Measurements from ENCODE around the gene NKAIN2. TPM values are rescaled to one million over a fixed set of nuclear protein-coding genes. Genes with fewer than 3 reads are reported as not detected.
A peak's percentile ranks its signal among the peaks of the same experiment; 100 is the strongest.

The NKAIN2 gene
- total RNA-seq, 1 experiment from 2014 or later: not detected

- peak; percentile 27 for DNase-seq (ENCODE audit: low spot score)
- in situ Hi-C loops (cut with HindIII; ENCODE audit: low sequenced_read_pairs): no loop called here
Observed at GRCh38 chr6:124056407-124057334, 253.0 kb downstream of the NKAIN2 start.

DNA sequence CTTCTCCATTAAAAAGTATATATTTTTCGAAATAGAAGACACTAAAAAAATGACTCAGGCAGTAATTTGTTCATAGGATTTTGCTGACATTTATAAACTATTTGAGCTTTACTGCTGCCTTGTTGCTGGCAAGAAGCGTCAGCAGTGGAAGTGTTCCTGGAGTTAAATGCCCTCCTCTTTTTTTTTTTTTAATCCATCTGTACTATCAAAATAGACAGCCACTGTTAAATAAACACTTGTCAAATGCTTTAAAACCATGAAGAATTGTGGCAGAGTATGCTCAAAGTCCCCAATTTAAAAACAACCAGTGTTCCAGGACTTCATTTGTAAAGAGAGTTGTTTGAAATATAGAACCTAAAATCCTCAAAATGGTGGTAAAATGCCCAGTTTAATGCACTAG is 253.8 kb downstream of the NKAIN2 start:
- in situ Hi-C loops (cut with HindIII; ENCODE audit: low sequenced_read_pairs): no loop called here
- DNase-seq (ENCODE audit: low spot score): peak; percentile 57

DNA sequence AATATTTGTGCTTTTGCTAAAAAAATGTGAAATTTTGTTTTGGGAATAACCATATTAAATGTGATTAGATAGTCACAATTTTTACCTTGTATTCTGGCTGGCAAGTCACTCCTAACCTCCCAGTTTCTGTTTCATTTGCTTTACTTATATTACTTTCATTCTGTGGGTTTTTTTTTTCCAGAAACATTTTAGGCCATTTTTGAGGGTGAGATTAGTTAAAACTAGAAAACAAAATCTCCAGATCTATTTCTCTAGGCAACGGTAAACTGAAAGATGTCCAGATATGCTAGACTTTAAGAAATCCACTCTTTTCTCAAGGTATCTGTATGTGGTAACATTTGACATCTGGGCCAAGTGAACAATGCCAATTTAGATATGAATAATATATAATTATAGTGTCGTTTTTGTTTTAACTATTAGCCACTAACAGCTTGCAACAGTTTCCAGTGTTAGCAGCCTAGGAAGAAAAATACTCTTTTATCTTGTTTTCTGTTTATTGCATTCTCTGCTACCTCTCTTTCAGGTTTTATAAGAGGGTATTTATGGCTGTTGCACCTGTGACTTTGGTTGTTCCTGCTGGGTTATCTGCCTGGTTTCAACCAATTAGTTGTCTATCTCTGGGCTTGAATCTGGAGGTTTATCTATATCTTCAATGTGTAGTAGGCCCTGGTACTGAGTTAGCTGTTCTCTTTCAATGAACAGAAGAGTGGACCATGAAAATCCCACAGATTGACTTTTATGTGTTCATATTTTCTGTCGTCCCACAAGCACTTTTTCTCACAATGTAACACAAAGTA is 260.9 kb downstream of the NKAIN2 start:
- DNase-seq (ENCODE audit: low spot score): no peak
- in situ Hi-C loops (cut with HindIII; ENCODE audit: low sequenced_read_pairs): no loop called here

- peak; percentile 37 for DNase-seq (ENCODE audit: low spot score)
- in situ Hi-C loops (cut with HindIII; ENCODE audit: low sequenced_read_pairs): no loop called here
Observed at GRCh38 chr6:124066269-124066668, 262.6 kb downstream of the NKAIN2 start.

DNA sequence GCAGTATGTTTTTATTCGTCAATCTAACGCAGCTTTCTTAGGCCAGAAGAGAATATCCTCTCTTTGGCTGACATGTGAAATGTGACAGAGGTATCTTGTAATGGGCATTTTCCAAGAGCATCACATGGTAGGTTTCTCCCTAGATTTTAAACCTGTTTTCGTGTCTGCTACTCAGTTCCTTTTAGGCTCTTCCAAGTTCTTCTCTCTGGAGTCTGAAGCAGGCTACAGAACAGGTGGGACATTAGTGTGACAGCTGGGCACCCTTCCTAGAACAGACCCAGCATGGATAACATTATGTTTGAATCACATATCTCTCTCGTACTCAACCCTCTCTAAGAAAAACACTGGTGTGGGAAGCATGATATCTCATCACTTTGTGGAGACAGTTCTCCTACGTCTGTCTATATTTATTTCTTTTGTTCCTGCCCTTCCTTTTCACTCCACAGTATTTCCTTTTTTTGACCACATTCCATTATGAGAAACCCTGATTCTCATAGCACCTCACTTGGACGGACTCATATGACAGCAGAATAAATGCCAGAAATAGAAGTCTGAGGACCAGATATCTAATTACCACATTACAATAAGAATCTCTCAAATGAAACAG is 263.4 kb downstream of the NKAIN2 start:
- DNase-seq (ENCODE audit: low spot score): peak; percentile 94
- in situ Hi-C loops (cut with HindIII; ENCODE audit: low sequenced_read_pairs): no loop called here

- in situ Hi-C loops (cut with HindIII; ENCODE audit: low sequenced_read_pairs): no loop called here
Observed at GRCh38 chr6:124069230-124069950, 265.7 kb downstream of the NKAIN2 start.

DNA sequence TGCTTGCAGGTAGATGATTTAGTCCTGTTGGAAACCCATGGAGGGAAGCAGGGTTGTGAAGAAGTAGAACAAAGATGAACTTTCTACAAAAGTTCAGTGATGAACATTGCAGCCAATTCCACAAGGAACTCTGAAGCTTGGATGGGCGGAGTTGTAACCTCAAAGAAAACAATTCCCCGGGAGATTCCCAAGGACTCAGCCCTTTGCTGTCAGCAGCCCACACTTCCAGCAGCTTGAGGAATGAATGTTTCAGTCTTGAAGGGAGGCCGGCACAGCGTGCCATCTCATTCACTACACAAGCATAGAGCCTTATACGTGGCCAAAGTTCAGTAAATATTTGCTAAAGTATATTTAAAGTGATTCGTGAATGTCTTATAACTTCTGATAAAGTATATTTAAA is 269.4 kb downstream of the NKAIN2 start:
- no peak for DNase-seq (ENCODE audit: low spot score)
- in situ Hi-C loops (cut with HindIII; ENCODE audit: low sequenced_read_pairs): no loop called here

More at GRCh38 chr6:124069230-124069950, 265.7 kb downstream of the NKAIN2 start:
- peak; percentile 76 for DNase-seq (ENCODE audit: low spot score)

DNA sequence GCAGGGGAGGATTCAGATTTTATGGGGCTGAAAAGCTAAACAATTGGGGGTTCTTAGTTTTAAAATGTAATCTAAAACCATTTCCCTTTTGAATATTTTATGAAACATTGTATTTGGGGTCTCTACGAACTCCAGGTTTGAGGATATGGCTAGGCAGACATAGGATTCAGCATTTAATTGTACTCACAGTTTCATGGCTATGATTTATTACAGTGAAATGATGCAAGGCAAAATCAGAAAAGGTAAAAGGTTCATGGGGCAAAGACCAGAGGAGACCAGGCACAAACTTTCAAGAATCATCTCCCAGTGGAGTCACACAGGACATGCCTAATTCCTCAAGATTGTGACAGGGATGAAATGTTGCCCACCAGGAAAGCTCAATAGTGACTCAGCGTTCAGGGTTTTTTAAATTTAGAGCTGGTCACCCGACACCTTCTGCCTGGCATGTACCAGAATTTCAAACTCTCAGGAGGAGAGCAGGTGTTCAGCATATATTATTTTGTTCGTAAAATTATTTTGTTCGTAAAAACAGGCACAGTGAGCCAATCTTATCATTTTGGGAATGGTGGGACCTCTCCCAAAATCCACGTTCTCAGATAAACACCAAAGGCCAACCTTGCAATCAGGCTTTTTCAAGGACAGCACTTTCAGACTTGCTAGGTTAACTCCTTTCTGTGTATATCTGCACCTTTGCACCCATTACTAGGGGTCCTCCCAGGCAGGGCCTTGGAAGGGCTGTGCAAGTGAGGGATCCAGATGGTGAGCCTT is 270.3 kb downstream of the NKAIN2 start:
- in situ Hi-C loops (cut with HindIII; ENCODE audit: low sequenced_read_pairs): no loop called here
- no peak for DNase-seq (ENCODE audit: low spot score)

GRCh38 chr6:124074606-124075005 is 270.9 kb downstream of the NKAIN2 start:
- no peak for DNase-seq (ENCODE audit: low spot score)
- in situ Hi-C loops (cut with HindIII; ENCODE audit: low sequenced_read_pairs): no loop called here

GRCh38 chr6:124076336-124077048 is 272.8 kb downstream of the NKAIN2 start:
- in situ Hi-C loops (cut with HindIII; ENCODE audit: low sequenced_read_pairs): no loop called here
- DNase-seq (ENCODE audit: low spot score): peak; percentile 73

GRCh38 chr6:124078169-124078568 is 274.5 kb downstream of the NKAIN2 start:
- in situ Hi-C loops (cut with HindIII; ENCODE audit: low sequenced_read_pairs): no loop called here
- DNase-seq (ENCODE audit: low spot score): no peak

DNA sequence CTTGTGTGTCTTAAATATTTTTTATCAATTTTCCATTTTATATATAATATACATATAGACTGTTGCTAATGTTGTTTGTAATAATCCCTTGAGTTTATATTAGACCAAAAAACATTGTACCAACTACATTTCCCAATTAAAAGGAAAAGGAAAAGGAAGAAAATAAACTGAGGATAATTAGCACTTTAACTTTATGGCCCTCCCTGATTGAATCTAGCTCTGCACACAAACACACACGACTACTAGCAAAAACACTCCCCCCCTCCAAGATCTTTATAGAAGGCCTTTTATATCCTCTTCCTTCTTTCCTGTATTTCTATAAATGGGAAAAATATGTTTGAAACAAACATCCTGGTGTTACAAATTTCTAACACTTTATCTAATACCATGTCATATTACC is 276.8 kb downstream of the NKAIN2 start:
- DNase-seq (ENCODE audit: low spot score): no peak
- in situ Hi-C loops (cut with HindIII; ENCODE audit: low sequenced_read_pairs): no loop called here

DNA sequence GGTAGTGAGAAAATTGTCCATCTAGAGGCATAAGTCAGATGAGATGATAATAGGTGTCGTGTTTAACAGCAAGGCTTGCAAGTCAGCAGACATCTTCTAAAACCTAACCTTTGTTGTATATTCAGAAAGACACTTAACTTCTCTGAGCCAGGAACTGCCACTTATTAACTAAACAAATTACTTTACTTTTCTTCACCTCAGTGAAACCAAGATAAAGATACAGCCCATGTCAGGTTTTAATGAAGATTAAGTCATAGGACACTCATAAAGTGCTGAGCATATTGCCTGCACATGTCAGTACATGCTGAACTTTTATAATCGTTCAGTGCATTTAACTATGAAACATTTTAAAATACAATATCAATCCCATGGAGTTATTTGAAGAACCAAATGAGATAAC is 286.8 kb downstream of the NKAIN2 start:
- DNase-seq (ENCODE audit: low spot score): no peak
- in situ Hi-C loops (cut with HindIII; ENCODE audit: low sequenced_read_pairs): no loop called here

GRCh38 chr6:124099520-124099919 is 295.9 kb downstream of the NKAIN2 start:
- DNase-seq (ENCODE audit: low spot score): no peak
- in situ Hi-C loops (cut with HindIII; ENCODE audit: low sequenced_read_pairs): no loop called here

- DNase-seq (ENCODE audit: low spot score): no peak
- in situ Hi-C loops (cut with HindIII; ENCODE audit: low sequenced_read_pairs): no loop called here
Observed at GRCh38 chr6:124110514-124110913, 306.8 kb downstream of the NKAIN2 start.

- in situ Hi-C loops (cut with HindIII; ENCODE audit: low sequenced_read_pairs): no loop called here
- peak; percentile 83 for DNase-seq (ENCODE audit: low spot score)
Observed at GRCh38 chr6:124119596-124119995, 315.9 kb downstream of the NKAIN2 start.

GRCh38 chr6:124123617-124124209 is 320.0 kb downstream of the NKAIN2 start:
- DNase-seq (ENCODE audit: low spot score): no peak
- in situ Hi-C loops (cut with HindIII; ENCODE audit: low sequenced_read_pairs): no loop called here

- in situ Hi-C loops (cut with HindIII; ENCODE audit: low sequenced_read_pairs): no loop called here
- DNase-seq (ENCODE audit: low spot score): no peak
Observed at GRCh38 chr6:124131259-124131658, 327.6 kb downstream of the NKAIN2 start.

Data from G401 (cell line).